Left lung (tissue), 10 donors: ENCODE data around the gene CNTN5. TPM values are rescaled to one million over a fixed set of nuclear protein-coding genes. Genes with fewer than 3 reads are reported as not detected.

Source experiments
- ATAC-seq: fragments of 200-7000 bp; cut with Tn5 transposase; one replicate; pipeline ENCODE4 v1.9.1; 2020; ENCODE audit warnings: moderate library complexity
- DNase-seq, 4 donors: peaks; one replicate each; pipeline ENCODE4 v3.0.0-alpha.2; 2013 to 2020
- H3K27ac ChIP-seq, 2 donors: fragments of 200-600 bp; sonication (generic) in 1 of 2; one replicate each; pipeline versions ENCODE4 v1.5.0 to v1.8.0; 2020 to 2021
- H3K27me3 ChIP-seq, 2 donors: fragments of 200-600 bp; sonication (generic) in 1 of 2; one replicate each; pipeline versions ENCODE4 v1.5.0 to v1.8.0; 2020 to 2021
- H3K36me3 ChIP-seq, 2 donors: fragments of 200-600 bp; sonication (generic) in 1 of 2; one replicate each; pipeline versions ENCODE4 v1.5.0 to v1.8.0; 2020 to 2021
- H3K4me1 ChIP-seq, 2 donors: fragments of 200-600 bp; one replicate each; pipeline ENCODE4 v1.8.0; 2021
- H3K4me3 ChIP-seq, 2 donors: fragments of 200-600 bp; sonication (generic) in 1 of 2; one replicate each; pipeline versions ENCODE4 v1.5.0 to v1.8.0; 2020 to 2021; ENCODE audit warnings: mild to moderate bottlenecking in 1 of 2
- H3K9me3 ChIP-seq, 2 donors: fragments of 200-600 bp; sonication (generic) in 1 of 2; one replicate each; pipeline versions ENCODE4 v1.5.0 to v1.8.0; 2020 to 2021
- intact Hi-C, 2 donors: fragments of 100-400 bp; cut with DNase I; formaldehyde crosslinking; loops; one replicate each; pipeline versions ENCODE4 v1.11.2 to v1.14.2; 2022
- polyA plus RNA-seq, 6 donors: library from polyadenylated mRNA; unstranded; fragments of 120-200 nt; gene quantifications; one replicate each; pipeline ENCODE4 v1.2.1, GENCODE V29; 2013; ENCODE audit not compliant: insufficient read length in 6 of 6
- total RNA-seq, 2 donors: library from RNA; stranded (reverse); fragmentation: NEBNext Ultra II Directional; extraction: Animal tissue kit (Norgen Biotek cat#: 25700); gene quantifications; one replicate each; pipeline ENCODE4 v1.2.1, GENCODE V29; 2021
- TF ChIP-seq, protein P1 (sequence below), 2 donors: fragments of 200-600 bp; sonication (generic) in 1 of 2; IDR thresholded peaks; one replicate each; pipeline versions ENCODE4 v1.5.0 to v1.8.0; 2021; ENCODE audit warnings: antibody characterized with exemption in 2 of 2
- donor health status: DM: no; HTN: yes; CAD: no.
- donor health status: DM: no; HTN: no; CAD: no.

CNTN5 gene
- total and polyA plus RNA-seq, 8 donors, result 0.08 to 0.34 (median 0.24) TPM; not detected in 1

DNA sequence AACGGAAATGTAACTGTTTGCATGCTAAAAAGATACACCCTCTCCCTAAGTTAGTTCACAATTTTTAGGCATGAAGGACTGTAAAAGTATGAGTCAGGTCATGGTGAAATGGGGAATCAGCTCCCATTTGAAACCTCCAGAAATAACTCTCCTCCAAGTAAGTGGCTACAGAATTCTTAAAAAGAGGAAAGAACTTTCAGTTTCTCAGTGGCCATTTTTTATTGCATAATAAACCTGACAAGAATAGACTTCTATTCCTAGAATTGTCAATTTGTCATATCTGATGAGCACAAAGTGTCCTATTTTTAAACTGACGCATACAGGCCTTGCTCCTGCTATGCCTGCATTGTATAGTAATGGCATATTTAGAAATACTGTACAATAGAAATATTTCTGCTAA is 612.2 kb downstream of the CNTN5 start:
- no peak overlapping the region for H3K27ac ChIP-seq
- no peaks in the 10 kb centered on the region for H3K9me3 ChIP-seq
- no peak for DNase-seq
- H3K4me3 ChIP-seq, result no peak overlapping the region
- no peak for ATAC-seq
- TF ChIP-seq, protein P1, sequence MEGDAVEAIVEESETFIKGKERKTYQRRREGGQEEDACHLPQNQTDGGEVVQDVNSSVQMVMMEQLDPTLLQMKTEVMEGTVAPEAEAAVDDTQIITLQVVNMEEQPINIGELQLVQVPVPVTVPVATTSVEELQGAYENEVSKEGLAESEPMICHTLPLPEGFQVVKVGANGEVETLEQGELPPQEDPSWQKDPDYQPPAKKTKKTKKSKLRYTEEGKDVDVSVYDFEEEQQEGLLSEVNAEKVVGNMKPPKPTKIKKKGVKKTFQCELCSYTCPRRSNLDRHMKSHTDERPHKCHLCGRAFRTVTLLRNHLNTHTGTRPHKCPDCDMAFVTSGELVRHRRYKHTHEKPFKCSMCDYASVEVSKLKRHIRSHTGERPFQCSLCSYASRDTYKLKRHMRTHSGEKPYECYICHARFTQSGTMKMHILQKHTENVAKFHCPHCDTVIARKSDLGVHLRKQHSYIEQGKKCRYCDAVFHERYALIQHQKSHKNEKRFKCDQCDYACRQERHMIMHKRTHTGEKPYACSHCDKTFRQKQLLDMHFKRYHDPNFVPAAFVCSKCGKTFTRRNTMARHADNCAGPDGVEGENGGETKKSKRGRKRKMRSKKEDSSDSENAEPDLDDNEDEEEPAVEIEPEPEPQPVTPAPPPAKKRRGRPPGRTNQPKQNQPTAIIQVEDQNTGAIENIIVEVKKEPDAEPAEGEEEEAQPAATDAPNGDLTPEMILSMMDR (IDR thresholded peaks at IDR 0.05), result no peak
- H3K36me3 ChIP-seq, result no peaks in the 10 kb centered on the region
- no peaks in the 10 kb centered on the region for H3K27me3 ChIP-seq
- intact Hi-C loops, result no loop called here
- H3K4me1 ChIP-seq, result no peaks in the 10 kb centered on the region

DNA sequence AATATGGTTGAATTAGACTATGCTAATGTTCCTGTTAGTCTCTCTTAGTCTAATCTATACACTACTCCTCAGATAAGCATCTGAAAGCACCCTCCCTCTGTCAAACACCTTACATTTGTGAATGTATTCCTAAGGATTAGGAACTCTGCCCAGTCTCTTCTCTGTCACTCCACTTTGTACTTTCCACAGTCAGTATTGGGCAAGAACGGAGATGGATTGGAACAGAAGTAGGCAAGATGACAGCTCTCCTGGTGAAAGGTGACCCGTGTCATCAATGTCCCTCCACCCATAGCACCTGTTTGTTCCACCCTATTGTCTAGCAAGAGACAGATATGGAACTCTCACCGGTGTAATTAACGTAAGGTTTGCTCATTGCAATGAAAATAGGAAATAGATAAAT is 613.8 kb downstream of the CNTN5 start:
- H3K4me3 ChIP-seq, result no peak overlapping the region

DNA sequence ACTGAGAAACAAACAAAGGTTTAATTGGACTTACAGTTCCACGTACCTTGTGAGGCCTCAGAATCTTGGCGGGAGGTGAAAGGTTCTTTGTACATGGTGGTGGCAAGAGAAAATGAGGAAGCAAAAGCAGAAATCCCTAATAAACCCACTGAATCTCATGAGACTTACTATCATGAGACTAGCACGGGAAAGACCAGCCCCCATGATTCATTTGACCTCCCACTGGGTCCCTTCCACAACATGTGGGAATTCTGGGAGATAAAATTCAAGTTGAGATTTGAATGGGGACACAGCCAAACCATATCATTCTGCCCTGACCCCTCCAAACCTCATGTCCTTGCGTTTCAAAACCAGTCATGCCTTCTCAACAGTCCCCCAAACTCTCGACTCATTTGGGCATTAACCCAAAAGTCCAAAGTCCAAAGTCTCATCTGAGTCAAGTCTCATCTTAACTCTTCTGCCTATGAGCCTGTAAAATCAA is 617.4 kb downstream of the CNTN5 start:
- no peaks in the 10 kb centered on the region for H3K36me3 ChIP-seq
- H3K4me1 ChIP-seq, result no peaks in the 10 kb centered on the region
- no peak overlapping the region for H3K4me3 ChIP-seq
- H3K9me3 ChIP-seq, result no peaks in the 10 kb centered on the region
- intact Hi-C loops, result no loop called here
- H3K27ac ChIP-seq, result no peak overlapping the region
- ATAC-seq (no peak), DNase-seq (no peak)
- H3K27me3 ChIP-seq, result no peaks in the 10 kb centered on the region
- TF ChIP-seq, protein P1 (IDR thresholded peaks at IDR 0.05), result no peak

More for the DNA sequence above, 613.8 kb downstream of the CNTN5 start:
- Histone ChIP-seq H3K27ac (no peak overlapping the region), H3K36me3 (no peaks in the 10 kb centered on the region), H3K27me3 (no peaks in the 10 kb centered on the region), H3K9me3 (no peaks in the 10 kb centered on the region), H3K4me1 (no peaks in the 10 kb centered on the region)
- TF ChIP-seq, protein P1 (IDR thresholded peaks at IDR 0.05), result no peak
- ATAC-seq (no peak), DNase-seq (no peak)
- intact Hi-C loops, result no loop called here

DNA sequence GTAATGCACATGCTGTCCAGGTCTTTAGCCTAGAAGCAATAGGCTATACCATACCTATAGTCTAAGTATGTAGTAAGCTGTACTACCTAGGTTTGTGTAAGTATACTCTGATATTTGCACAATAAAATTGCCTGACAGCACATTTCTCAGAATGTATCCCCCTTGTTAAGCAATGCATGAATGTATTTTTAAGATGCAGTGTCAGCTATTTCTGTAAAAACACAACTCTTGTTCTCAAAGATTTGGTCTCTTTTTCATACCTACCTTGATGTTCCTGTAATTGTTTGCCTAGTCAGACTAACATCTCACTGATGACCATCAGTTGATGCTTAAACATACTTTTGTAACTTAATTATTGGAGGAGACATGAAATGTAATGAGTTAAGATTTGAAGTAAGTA is 619.9 kb downstream of the CNTN5 start:
- Histone ChIP-seq H3K27ac (no peak overlapping the region), H3K4me3 (no peak overlapping the region), H3K9me3 (no peaks in the 10 kb centered on the region), H3K4me1 (no peaks in the 10 kb centered on the region), H3K27me3 (no peaks in the 10 kb centered on the region), H3K36me3 (no peaks in the 10 kb centered on the region)
- ATAC-seq, result no peak
- TF ChIP-seq, protein P1 (IDR thresholded peaks at IDR 0.05), result no peak
- DNase-seq, result no peak
- intact Hi-C loops, result no loop called here

DNA sequence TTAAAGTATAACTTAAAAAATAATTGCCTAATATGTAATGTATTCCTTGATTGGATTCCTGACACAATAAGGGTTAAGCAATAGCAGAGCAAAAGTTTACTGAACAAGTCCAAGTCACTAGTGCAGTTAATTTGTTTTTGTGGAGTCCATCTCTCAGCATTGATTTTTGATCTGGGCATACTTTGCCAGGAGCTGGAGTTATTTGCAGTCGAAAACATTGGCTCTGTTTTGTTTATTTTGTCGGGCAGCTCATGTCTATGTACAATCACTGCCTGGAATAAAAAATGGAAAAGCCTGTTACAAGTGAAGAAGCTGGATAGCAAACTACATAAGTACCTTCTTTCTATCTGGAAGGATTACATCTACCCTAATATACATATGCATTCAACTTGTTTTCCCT is 625.2 kb downstream of the CNTN5 start:
- ATAC-seq, result no peak
- TF ChIP-seq, protein P1 (IDR thresholded peaks at IDR 0.05), result no peak
- no peaks in the 10 kb centered on the region for H3K4me1 ChIP-seq
- H3K27me3 ChIP-seq, result no peaks in the 10 kb centered on the region
- H3K36me3 ChIP-seq, result no peaks in the 10 kb centered on the region
- DNase-seq, result no peak
- H3K4me3 ChIP-seq, result no peak overlapping the region
- H3K27ac ChIP-seq, result no peak overlapping the region
- intact Hi-C loops, result no loop called here
- no peaks in the 10 kb centered on the region for H3K9me3 ChIP-seq
